Activated gamma-delta T cell (primary cell): ENCODE data around the gene EHF.
"Not testable (repeated sequence)": the region's sequence is repeated elsewhere in the genome, so short reads cannot be mapped to it uniquely, and the experiment has no call there.

Source experiments
- DNase-seq: peaks from one replicate; lab custom pipeline; 2025; lab: John Stamatoyannopoulos, UW
- total RNA-seq, 2 donors: gene quantifications; one replicate each; lab custom pipeline; 2026; lab: John Stamatoyannopoulos, UW

EHF gene
- total RNA-seq: 3.8 to 9.9 reads per million in 2 donors

GRCh38 chr11:34620820-34621792 is at the start of gene EHF:
TSS of gene EHF (plus strand) at chr11:34621093. CDS start at chr11:34642631, 21,538 bp downstream.
- no peak for DNase-seq

DNA sequence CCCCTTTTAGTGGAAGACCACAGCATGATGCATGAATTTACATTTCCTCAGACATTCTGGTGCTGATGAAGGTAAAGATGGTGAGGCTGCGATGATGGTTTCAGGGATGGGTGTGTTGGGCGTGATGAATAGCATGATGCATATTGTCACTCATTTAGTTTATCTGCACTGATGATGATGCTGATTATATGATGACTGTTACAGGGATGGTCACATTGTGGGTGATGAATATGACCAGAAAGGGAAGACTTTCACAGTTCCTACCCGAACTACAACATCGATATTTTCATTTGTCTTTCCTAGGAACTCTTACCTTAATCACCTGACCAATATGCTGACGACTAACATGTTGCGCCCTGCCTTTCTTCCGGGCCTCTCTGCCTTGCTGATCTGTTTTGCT is 47.4 kb upstream of the EHF start:
- DNase-seq: no peak

DNA sequence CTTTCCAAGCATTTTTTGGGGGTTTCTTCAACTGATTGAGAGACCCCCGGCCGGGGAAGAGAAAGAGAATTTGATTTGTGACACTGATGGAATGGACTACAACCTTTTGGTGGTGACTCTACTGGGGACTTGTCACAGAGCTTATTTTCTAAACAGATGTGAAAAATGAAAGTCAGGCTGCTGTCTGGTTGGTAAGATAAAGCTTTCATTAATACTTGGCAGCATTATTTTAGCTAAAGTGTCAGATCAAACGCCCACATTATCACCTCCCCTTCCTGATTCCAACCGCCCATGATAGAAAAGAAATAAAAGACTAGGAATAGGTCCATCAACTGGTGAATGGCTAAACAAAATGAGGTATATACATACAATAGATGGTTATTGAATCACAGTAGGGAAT is 45.6 kb upstream of the EHF start:
- no peak for DNase-seq

DNA sequence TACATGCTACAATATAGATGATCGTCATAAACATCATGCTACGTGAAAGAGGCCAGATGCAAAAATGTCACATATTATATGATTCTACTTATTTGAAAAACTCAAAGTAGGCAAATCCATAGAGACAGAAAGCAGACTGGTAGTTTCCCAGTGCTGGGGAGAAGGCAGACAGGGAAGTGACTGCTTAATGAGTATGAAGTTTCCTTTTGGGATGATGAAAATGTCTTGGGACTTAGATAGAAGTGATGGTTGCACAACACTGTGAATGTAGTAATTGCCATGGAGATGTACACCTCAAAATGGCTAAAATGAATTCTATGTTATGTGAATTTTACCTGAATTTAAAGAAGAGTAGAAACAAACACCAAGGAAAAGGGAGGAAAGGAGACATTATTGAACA is 45.2 kb upstream of the EHF start:
- DNase-seq: no peak

GRCh38 chr11:34576331-34576730 is 44.6 kb upstream of the EHF start:
- no peak for DNase-seq

- DNase-seq: no peak
These were observed 37.1 kb upstream of the EHF start for GRCh38 chr11:34583818-34584217.

GRCh38 chr11:34585304-34585734 is 35.6 kb upstream of the EHF start:
- no peak for DNase-seq

DNA sequence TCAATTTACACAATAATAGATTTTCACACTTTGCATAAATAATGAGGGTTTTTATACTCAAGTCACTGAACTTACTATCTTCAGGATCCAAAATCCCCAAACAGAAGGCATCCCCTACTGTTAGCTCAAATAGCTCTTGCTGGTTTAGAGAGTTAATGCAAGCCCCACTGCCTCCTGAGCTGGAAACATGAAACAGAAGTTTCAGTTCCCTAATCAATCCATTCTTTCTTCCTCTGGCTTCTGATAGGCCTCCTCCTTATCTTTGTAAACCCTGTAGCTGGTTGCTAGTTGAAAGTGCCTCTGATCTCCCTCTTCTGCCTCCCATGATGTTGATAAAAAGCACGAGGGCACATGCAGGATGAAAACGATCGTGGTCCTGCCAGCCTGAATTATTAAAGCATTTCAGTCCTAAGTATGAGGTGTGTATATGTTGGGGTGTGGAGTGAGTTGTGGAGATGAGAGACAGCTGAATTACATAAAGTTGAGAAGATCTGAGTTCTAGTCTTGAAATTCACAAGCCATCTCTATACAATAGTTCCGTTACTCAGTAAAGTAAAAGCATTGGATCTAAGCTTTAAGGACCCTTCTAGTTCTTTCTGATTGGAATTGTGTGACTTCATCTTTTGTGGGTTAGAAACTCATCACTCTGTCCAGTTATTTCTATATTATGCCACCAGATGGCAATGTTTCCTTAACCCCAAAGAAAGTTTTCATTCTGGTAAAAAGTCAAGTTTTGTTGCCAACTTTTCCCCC is 35.0 kb upstream of the EHF start:
- no peak for DNase-seq

DNA sequence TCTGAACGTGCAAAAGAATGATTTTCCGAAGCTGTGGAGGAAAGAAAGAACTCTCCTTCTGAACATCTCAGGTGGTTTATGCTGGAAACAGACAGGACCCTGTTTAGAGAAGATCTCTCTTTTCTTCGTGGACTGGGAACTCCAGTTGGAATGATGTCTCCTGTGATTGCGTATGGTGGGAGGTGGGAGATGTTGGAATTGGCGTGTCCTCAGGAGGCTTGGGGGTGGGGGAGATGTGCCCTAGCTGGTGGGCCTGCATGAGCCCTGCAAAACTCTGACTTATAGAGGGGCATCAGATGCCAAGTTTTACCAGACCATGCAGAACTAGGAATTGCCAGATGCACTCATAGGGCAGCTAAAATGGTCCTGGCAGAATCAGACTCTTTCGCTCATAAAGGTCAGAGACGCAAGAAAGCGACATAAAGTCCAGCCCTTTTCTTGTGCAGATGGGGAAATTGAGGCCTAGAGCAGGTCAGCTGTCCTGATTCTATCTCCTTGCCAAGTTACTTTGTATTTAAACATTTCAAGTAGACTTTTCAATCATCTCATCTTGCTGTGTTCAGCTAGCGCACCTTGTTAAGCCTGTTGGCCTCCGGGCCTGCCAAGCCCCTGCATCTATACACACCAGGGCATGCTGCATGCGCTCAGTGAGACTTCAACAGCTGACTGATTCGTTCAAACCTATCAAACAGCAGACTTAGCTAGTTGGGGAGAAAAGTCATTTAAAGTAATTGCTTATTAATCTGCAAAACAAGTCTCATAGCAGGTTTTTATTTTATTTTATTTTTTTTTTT is 34.2 kb upstream of the EHF start:
- DNase-seq: no peak

DNA sequence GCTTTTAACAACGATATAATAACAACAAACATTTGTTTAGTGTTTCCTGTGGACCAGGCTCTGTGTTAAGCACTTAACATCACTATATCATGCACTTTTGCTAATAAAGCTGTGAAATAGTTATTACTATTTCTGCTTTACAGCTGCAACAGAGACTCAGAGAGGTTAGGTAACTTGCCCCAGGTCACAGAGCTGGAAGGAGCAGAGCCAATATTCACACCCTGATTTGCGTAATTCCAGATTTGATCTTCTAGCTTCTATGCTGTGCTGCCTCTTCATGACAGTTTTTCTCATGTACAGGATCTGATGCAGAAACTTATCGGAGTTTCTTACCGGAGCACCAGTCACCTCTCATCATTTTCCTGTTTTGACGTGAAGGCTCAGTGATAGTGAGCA is 33.6 kb upstream of the EHF start:
- no peak for DNase-seq

DNA sequence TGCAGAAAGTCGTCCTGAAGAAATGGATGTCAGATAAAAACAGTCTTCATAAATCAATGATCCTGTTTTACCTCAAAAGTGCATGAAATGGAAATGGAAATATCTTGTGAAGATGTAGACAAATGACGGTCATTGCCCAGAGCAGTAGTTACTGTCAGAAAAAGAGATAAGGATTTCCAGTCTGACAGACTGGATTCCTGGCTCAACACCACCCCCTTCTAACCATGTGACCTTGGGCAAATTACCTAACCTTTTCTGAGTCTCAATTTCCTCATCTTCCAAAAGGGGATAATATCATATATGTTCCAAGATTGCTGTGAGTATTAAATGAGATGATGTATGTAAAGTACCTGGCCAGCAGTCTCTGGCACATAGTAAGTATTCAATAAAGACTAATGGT is 32.9 kb upstream of the EHF start:
- no peak for DNase-seq

DNA sequence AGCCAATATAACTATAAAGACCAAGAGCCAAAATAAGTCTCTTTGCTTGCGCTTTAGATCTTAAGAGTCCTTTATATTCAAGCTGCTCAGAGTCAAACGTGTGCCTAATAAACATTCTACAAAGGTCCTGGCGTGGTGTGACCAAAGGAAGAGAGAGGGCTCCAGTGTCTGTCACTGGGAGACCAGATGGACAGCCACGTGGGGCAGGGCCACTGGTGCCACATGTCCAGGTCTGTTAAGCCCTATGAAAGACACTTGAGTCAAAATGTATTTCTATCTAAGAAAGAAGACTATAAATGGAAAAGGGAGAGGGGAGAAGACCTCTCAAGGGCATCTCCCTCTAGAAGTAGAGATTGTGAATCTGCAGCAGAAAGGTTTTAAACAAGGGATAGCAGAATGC is 32.2 kb upstream of the EHF start:
- no peak for DNase-seq

DNA sequence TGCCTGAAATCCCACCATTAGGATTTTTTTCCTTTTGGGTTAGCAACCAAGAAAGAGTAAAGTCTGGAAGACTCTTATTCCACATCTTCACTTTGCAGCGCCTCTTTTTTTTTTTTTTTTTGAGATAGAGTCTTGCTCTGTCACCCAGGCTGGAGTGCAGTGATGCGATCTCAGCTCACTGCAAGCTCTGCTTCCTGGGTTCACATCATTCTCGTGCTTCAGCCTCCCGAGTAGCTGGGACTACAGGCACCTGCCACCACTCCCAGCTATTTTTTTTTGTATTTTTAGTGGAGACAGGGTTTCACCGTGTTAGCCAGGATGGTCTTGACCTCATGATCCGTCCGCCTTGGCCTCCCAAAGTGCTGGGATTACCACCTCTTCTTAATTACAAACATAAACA is 31.7 kb upstream of the EHF start:
- not testable (repeated sequence) for DNase-seq

DNA sequence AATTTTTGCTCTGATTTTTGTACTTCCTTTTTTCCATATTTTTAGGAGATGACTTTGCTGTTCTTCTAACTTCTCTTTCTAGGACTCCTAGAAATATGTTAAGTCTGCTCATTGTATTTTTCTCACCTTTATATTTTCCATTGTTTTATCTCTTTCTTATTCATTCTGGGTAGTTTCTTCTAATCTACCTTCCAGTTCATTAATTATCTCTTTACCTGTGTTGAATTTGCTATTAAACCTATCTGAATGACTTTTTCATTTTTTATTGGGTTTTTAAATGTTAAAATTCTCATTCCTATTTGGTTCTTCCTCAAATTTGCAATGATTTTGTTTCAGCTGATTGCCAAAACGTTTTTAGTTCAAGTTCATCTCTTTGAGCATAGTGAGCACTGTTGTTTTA is 27.8 kb upstream of the EHF start:
- DNase-seq: no peak

DNA sequence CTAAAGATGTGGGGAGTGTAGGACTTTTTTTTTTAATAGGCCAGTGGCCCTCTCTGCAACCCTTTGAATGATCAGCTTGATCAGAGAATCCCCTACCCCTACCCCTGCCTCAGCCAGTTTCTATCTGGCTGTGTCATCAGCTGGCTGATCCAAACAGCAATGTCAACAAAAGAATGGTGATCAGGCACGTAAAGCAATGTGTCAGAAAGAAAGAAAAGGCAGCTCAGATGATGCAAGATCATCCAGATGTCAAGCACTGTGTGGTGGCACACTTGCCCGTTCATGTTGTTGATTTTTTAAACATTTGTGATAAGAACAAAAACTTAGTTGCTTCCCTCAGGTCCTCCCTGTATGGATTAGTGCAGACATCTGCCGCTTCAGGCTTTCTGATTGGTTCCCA is 26.3 kb upstream of the EHF start:
- no peak for DNase-seq

- no peak for DNase-seq
These were observed 25.5 kb upstream of the EHF start for GRCh38 chr11:34595391-34595790.

- no peak for DNase-seq
These were observed 24.8 kb upstream of the EHF start for GRCh38 chr11:34595960-34596644.

DNA sequence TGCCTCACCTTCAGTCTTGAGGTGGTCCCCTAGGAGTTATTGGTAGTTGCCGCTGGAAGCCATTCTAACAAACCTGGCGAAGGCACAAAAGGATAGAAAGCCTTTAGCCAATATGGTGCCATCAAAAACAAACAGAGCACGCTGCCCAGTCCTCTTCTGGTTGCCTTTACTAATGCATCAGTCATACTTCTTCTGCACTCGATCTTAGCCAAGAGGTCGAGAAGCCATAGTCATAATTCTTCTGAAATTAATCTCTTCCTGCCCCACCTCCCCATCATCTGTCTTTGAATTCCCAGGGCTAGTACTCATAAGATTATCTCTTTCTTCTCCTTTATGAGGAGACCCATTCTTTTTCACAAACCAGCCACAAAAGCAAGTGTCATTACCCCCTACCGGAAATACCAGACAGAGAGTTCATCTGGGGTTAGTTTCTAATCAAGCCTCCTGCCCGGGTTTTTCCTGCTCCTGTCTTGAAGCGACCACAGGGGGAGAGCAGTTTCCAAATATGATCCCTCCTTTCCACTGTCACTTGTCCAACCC is 21.4 kb upstream of the EHF start:
- DNase-seq: no peak

- DNase-seq: no peak
These were observed 20.4 kb upstream of the EHF start for GRCh38 chr11:34600339-34601084.

DNA sequence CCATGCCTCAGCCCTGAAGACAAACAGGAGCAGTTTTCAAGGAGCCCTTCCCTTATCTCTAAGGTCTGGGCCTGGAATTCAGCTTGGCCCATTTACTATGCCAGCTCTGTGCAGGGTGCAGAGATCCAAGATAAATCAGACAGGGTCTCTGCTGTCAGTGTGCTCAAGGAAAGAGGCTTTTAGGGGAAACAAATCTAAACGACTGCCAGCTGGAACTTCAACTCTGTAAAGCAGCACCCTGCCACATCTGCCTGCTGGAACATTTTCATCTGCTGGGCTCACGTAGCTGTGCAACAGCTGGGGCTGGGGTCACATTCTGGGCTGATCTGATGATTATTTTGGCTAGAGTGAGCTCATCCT is 19.8 kb upstream of the EHF start:
- DNase-seq: no peak

GRCh38 chr11:34601609-34602008 is 19.3 kb upstream of the EHF start:
- no peak for DNase-seq
